Measurements from ENCODE around the gene ENTREP3. TPM values are rescaled to one million over a fixed set of nuclear protein-coding genes. Genes with fewer than 3 reads are reported as not detected.
"Not testable (repeated sequence)": the region's sequence is repeated elsewhere in the genome, so short reads cannot be mapped to it uniquely, and the experiment has no call there.

ENTREP3 gene
- total RNA-seq, 1 donor from 2014 or later, result 54.1 TPM

- H3K27ac Mint-ChIP-seq (ENCODE audit: unreplicated experiment), result peak overlapping the region; percentile 93
- peaks cover 5% of the 10 kb centered on the region for H3K36me3 Mint-ChIP-seq (ENCODE audit: low read depth, unreplicated experiment)
- peaks cover 20% of the 10 kb centered on the region for H3K4me1 Mint-ChIP-seq (ENCODE audit: unreplicated experiment)
- DNase-seq (ENCODE audit: low spot score), result peak; percentile 94
- TF ChIP-seq, protein P1, sequence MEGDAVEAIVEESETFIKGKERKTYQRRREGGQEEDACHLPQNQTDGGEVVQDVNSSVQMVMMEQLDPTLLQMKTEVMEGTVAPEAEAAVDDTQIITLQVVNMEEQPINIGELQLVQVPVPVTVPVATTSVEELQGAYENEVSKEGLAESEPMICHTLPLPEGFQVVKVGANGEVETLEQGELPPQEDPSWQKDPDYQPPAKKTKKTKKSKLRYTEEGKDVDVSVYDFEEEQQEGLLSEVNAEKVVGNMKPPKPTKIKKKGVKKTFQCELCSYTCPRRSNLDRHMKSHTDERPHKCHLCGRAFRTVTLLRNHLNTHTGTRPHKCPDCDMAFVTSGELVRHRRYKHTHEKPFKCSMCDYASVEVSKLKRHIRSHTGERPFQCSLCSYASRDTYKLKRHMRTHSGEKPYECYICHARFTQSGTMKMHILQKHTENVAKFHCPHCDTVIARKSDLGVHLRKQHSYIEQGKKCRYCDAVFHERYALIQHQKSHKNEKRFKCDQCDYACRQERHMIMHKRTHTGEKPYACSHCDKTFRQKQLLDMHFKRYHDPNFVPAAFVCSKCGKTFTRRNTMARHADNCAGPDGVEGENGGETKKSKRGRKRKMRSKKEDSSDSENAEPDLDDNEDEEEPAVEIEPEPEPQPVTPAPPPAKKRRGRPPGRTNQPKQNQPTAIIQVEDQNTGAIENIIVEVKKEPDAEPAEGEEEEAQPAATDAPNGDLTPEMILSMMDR (IDR thresholded peaks at IDR 0.05; ENCODE audit: unreplicated experiment), result no peak
- peak overlapping the region; percentile 91 for H3K4me3 Mint-ChIP-seq (ENCODE audit: unreplicated experiment)
- H3K9me3 Mint-ChIP-seq (ENCODE audit: unreplicated experiment), result no peaks in the 10 kb centered on the region
- peaks cover 12% of the 10 kb centered on the region for H3K27me3 Mint-ChIP-seq (ENCODE audit: unreplicated experiment)
Observed at GRCh38 chr1:155227261-155228095, 27.8 kb downstream of the ENTREP3 start.

DNA sequence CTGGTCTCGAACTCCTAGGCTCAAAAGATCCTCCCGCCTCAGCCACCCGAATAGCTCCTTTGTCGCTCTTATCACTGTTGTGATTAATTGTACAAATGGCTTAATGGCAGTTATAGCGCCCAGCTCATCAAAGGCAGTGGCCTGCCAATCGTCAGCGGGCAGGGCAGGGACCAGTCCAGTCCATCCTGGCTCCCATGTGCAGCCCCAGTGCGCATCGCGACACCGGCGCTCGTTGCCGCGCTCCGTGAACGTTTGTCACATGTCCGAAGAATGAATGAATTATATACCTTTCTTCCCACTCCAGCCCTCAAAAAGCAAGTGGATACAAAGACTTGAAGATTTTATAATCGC, 28.4 kb downstream of the ENTREP3 start:
- peaks cover 14% of the 10 kb centered on the region for H3K27me3 Mint-ChIP-seq (ENCODE audit: unreplicated experiment)
- TF ChIP-seq, protein P1 (IDR thresholded peaks at IDR 0.05; ENCODE audit: unreplicated experiment), result peak; percentile 23
- H3K9me3 Mint-ChIP-seq (ENCODE audit: unreplicated experiment), result no peaks in the 10 kb centered on the region
- DNase-seq (ENCODE audit: low spot score), result peak; percentile 63
- H3K4me1 Mint-ChIP-seq (ENCODE audit: unreplicated experiment), result peaks cover 25% of the 10 kb centered on the region
- peaks cover 5% of the 10 kb centered on the region for H3K36me3 Mint-ChIP-seq (ENCODE audit: low read depth, unreplicated experiment)
- H3K4me3 Mint-ChIP-seq (ENCODE audit: unreplicated experiment), result peak overlapping the region; percentile 91
- H3K27ac Mint-ChIP-seq (ENCODE audit: unreplicated experiment), result peak overlapping the region; percentile 80

DNA sequence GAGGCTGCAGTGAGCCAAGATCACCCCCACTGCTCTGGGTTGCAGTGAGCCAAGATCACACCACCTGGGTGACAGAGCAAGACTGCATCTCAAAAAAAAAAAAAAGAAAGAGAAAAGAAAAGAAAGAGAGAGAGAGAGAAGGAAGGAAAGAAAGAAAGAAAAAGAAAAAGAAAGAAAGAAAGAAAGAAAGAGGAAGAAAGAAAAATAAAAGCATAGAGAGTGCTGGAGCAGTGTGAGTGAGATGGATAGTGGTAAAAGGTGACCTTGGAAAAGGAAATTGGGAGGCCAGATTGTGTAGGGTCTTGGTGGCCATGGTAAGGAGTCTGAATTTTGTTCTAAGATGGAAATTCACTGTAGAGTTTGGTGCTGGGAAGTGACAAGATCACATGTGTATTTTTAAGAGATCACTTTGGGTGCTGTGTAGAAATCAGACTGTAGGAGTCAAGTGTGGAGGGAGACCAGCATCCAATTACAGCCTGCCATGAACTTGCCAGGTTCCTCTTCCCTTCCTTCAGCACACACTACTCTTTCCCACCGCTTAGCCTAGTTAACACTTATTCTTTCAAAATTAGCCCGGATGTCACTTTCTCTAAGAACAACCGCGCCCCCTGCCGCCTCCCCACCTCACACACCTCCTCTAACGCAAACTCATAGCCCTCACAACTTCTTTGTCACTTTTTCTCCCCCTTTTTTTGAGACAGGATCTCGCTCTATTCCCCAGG, 28.9 kb downstream of the ENTREP3 start:
- peaks cover 13% of the 10 kb centered on the region for H3K27me3 Mint-ChIP-seq (ENCODE audit: unreplicated experiment)
- H3K36me3 Mint-ChIP-seq (ENCODE audit: low read depth, unreplicated experiment), result peaks cover 5% of the 10 kb centered on the region
- peak overlapping the region; percentile 91 for H3K4me3 Mint-ChIP-seq (ENCODE audit: unreplicated experiment)
- H3K27ac Mint-ChIP-seq (ENCODE audit: unreplicated experiment), result peak overlapping the region; percentile 80
- peaks cover 25% of the 10 kb centered on the region for H3K4me1 Mint-ChIP-seq (ENCODE audit: unreplicated experiment)
- no peaks in the 10 kb centered on the region for H3K9me3 Mint-ChIP-seq (ENCODE audit: unreplicated experiment)
- peak; percentile 71 for DNase-seq (ENCODE audit: low spot score)
- TF ChIP-seq, protein P1 (IDR thresholded peaks at IDR 0.05; ENCODE audit: unreplicated experiment), result peak; percentile 46

- H3K27ac Mint-ChIP-seq (ENCODE audit: unreplicated experiment); DNase-seq (ENCODE audit: low spot score); H3K36me3 Mint-ChIP-seq (ENCODE audit: low read depth, unreplicated experiment); H3K4me3 Mint-ChIP-seq (ENCODE audit: unreplicated experiment); H3K9me3 Mint-ChIP-seq (ENCODE audit: unreplicated experiment): not testable (repeated sequence)
- peaks cover 29% of the 10 kb centered on the region for H3K4me1 Mint-ChIP-seq (ENCODE audit: unreplicated experiment)
- peaks cover 10% of the 10 kb centered on the region for H3K27me3 Mint-ChIP-seq (ENCODE audit: unreplicated experiment)
Observed at GRCh38 chr1:155225404-155225759, 29.9 kb downstream of the ENTREP3 start.

DNA sequence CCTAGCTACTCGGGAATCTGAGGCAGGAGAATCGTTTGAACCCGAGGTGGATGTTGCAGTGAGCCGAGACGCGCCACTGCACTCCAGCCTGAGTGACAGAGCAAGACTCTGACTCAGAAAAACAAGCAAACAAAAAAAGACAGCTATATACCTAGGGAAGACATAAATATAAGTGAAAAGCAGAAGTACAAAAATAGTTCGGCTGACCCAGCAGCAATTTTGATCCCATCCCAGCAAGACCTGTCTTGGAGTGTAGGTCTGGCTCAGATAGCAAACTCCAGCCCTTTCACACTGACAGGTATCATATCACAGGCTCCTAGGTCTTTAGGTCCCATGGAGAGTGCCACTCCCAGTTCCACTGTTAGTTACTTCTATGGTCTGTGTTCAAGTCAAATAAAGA, 32.2 kb downstream of the ENTREP3 start:
- no peaks in the 10 kb centered on the region for H3K9me3 Mint-ChIP-seq (ENCODE audit: unreplicated experiment)

GRCh38 chr1:155220211-155220965, 34.9 kb downstream of the ENTREP3 start:
- not testable (repeated sequence) for H3K27me3 Mint-ChIP-seq (ENCODE audit: unreplicated experiment); H3K9me3 Mint-ChIP-seq (ENCODE audit: unreplicated experiment)
- peaks cover 26% of the 10 kb centered on the region for H3K4me1 Mint-ChIP-seq (ENCODE audit: unreplicated experiment)

More for the DNA sequence above, 32.2 kb downstream of the ENTREP3 start:
- H3K36me3 Mint-ChIP-seq (ENCODE audit: low read depth, unreplicated experiment), result peaks cover 5% of the 10 kb centered on the region
- H3K4me3 Mint-ChIP-seq (ENCODE audit: unreplicated experiment), result no peak overlapping the region
- no peak for DNase-seq (ENCODE audit: low spot score)
- TF ChIP-seq, protein P1 (IDR thresholded peaks at IDR 0.05; ENCODE audit: unreplicated experiment), result no peak
- H3K27ac Mint-ChIP-seq (ENCODE audit: unreplicated experiment), result peak overlapping the region; percentile 36
- H3K27me3 Mint-ChIP-seq (ENCODE audit: unreplicated experiment), result peaks cover 10% of the 10 kb centered on the region
- peaks cover 43% of the 10 kb centered on the region for H3K4me1 Mint-ChIP-seq (ENCODE audit: unreplicated experiment)

More at GRCh38 chr1:155220211-155220965, 34.9 kb downstream of the ENTREP3 start:
- not testable (repeated sequence) for H3K36me3 Mint-ChIP-seq (ENCODE audit: low read depth, unreplicated experiment); H3K4me3 Mint-ChIP-seq (ENCODE audit: unreplicated experiment); DNase-seq (ENCODE audit: low spot score)
- H3K27ac Mint-ChIP-seq (ENCODE audit: unreplicated experiment), result peak overlapping the region; percentile 91

Data from endothelial cell (in vitro differentiated cells).